GM18520 (cell line): ENCODE data around the gene CFAP45.
A peak's percentile ranks its signal among the peaks of the same experiment; 100 is the strongest.

ENCODE experiments used
- ATAC-seq: cut with Tn5 transposase; IDR thresholded peaks from one replicate; pipeline ENCODE4 v1.9.1; 2021; ENCODE audit not compliant: unreplicated experiment

Gene CFAP45

DNA sequence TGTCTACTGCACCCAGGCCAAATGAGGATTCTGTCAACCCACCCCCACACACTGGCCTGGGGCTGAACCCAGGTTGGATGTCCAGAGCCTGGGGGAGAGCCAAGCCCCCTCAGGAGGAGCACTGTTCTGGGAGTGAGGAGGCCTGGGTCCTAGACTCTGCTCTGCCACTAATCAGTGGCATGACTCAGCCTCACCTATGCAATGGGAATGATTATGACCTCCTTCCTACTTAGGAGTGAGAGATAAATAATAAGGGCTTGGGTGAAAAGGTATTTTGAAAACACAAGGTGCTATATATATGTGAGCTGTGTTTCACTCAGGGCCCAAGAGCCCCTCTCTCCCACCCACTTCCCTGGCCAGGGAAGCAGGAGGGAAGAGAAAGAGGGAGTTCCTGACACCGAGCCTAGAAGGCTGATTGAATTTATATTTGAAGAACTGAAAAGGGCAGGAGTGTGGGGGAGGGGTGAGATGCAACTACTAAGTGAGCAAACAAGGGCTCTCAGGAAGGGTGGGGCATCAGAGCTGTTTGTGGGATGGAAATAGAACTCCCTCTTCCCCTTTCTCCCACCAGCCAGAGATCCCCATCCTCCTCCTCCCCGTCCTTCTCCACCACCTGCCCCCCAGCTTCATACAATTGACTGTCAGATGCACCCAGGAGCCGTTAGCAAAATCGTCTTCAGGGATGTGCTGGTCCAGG lies 37.2 kb upstream of the CFAP45 start:
- no peak for ATAC-seq

DNA sequence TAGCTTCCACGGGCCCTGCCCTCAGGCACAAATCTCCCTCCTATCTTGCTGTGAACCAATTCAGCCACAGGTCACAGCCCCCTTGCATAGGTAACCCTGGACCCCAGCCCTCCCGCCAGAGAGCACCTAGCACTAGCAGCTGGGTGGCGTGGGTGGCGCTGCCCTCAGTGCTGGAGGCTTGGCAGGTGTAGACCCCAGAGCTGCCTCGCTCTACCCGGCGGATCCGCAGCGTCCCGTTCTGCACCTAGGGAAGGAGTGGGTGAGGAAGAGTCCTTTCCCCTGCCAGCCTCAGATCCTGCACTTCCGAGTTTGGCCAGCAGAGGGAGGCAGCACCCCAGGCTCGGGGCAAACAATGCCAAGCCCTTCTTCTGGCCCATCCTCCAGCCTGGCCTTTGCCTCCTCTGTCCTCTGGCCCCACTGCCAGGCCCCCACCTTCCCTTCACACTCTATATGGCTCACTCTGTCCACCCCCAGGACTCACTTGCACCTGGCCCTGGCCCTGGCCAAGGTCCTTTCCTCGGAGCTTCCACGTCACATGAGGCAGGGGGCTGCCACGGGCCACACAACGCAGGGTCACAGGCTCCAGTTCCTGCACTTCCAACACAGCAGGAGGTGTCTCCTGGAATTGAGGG lies 36.4 kb upstream of the CFAP45 start:
- ATAC-seq = no peak

- no peak for ATAC-seq
Observed at GRCh38 chr1:159935719-159936272, 35.8 kb upstream of the CFAP45 start.

- no peak for ATAC-seq
Observed at GRCh38 chr1:159935305-159935704, 35.3 kb upstream of the CFAP45 start.

DNA sequence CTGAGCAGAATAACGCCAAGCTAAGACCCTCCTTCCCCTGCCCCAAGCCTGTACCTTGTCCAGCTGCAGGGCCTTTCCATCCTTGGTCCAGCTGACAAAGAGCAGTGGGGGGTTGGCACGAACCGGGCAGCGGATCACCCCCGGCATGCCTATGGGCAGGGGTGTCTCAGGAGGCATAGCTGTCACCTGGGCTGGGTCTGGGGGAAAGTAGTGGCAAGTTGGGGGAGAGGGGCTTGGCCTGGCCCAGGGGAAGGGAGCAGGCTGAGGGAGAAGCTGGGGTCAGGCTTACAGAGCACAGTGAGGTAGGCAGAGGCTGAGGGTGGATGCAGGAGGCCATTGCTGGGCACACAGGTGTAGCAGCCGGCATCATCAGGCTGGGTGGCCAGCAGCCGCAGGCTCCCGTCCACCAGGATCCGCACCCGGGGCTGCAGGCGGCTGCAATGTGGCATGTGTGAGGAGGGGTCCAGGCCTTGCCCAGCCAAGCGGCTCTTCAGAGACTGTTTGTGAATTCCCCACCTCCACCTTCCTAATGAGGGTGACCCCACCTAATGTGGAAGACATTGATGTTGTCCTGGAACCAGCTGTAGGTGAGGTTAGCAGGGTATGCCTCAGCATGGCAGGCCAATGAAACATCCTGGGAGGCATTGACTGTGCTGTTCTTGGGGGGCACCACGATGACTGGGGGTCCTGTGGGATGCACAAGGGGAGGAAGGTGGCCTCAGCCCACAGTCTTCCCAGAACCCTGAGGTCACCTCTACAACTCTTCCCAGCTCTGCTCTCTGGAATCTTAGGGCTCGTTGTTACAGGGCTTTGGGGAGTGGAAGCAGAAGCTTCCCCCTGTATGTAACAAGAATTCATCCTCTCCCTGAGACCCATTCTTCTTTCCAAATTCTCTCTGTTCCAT lies 34.4 kb upstream of the CFAP45 start:
- no peak for ATAC-seq

GRCh38 chr1:159933347-159933746 lies 33.4 kb upstream of the CFAP45 start:
- no peak for ATAC-seq

DNA sequence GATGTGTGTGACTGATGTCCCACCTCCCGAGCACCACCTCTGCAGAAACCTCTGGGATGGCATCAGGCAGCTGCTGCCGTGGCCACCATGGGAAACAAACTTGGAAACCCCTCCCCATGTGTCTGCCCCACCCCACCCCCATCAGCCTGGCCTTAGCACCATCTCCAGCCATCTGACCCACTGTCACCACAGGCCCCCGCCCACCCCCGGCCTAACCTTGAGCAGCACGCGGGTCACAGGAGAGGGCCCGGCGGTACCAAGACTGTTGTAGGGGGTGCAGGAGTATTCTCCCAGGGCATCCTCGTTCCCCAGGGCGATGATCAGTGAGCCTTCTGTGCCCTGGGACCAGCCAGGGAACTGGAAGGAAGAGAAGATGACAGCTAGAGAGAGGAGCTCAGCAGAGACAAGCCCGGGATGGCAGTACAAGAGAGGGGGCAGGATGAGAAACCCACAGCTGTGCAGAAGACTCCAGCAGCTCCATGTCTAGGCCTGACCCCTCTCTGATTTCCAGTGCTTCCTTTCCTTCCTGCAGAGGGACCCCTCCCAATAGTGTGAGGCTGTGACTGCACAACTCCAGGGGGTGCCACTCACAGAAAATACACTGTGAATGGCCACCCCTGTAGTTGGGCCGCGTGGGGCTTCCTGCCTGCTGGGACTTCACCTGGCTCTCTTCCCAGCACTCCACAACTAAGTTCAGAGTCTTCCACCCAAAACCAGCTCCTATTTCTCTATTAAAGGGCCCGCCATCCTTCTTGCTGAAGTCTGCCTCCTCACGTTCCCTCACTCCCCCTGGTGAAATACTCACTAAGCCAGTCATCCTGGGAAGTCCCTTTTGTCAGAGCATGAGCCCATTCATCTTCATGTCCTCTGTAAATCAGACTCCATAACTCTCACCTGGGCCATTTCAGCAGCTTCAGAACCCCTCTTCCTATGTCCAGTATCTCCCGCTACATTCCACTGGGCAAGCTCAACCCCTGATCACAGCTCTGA lies 32.6 kb upstream of the CFAP45 start:
- ATAC-seq = no peak

DNA sequence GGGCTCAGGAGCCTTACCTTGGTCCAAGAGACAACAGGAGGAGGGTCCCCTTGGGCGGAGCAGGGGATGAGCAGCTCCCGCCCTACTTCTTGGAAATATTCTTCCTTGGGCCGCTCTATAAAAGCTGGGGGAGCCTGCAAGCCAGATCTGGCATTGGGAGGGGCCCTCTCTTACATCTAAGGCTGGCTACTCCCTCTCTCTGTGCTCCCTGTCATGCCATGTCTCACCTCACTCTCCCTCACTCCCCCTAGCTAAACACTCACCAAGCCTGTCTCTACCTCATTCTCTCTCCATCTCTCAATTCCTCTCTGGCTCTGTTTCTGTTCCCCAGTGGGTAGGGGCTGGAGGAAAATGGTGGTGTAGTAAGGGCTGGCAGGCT lies 31.8 kb upstream of the CFAP45 start:
- no peak for ATAC-seq

GRCh38 chr1:159931101-159931794 lies 31.3 kb upstream of the CFAP45 start:
- ATAC-seq = no peak

DNA sequence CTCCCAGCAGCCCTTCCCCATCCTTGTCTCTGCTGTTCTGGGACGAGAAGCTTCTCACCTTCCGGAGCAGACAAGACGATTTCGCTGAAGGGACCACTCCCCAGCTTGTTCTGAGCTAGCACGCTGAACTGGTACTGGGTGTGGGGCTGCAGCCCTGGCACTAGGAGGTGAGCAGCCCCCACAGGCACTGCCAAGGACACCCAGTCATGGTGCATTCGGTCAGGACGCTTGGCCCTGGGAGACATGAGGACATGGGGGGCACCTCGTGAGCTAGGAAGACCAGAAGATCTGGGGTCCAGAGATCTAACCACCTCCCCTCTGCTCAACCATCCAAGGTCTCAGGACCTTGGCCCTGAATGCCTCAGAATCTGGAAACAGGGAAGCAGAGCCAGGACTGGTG lies 30.7 kb upstream of the CFAP45 start:
- no peak for ATAC-seq

- no peak for ATAC-seq
Observed at GRCh38 chr1:159930216-159930615, 30.3 kb upstream of the CFAP45 start.

DNA sequence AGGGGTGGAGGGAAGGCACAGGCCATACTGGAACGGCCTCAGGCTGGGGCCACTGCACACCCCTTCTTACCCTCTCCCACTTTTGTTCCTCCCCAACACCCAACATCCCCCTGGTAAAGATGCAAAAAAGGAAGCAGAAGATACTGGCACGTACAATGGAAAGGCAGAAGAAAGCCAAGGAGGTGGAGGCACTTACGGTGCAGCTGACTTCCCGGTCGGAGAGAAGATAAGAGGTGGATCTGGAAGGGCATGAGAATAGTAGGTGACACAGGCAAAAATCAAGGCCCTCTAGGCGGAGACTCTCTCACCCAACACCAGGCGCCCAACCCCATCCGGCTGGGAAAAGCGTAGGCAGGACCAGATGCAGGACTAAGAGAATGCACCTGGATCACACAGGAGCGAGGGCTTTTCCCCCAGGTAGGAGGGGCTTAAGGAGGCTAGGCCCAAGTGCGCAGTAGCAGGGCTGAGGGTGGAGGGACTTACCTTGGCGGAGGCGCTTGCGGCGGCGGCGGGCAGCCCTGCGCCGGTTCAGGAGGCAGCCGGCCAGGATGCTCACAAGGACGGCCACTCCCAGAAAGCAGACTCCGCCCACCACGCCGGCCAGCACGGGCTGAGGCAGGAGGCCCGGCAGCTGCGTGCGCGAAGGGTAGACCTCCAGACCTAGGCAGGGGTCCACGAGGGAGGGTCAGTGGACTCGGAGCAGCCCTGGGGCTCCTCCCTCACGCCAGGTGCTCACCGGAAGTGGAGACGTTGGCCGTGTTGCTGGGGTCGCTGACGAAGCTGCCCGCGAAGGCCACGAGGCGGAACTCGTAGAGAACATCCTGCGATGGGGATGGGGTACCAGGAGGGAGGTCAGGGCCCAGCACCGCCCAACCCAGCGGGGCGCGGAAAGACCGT lies 29.4 kb upstream of the CFAP45 start:
- ATAC-seq = no peak

GRCh38 chr1:159928491-159929050 lies 28.6 kb upstream of the CFAP45 start:
- no peak for ATAC-seq

DNA sequence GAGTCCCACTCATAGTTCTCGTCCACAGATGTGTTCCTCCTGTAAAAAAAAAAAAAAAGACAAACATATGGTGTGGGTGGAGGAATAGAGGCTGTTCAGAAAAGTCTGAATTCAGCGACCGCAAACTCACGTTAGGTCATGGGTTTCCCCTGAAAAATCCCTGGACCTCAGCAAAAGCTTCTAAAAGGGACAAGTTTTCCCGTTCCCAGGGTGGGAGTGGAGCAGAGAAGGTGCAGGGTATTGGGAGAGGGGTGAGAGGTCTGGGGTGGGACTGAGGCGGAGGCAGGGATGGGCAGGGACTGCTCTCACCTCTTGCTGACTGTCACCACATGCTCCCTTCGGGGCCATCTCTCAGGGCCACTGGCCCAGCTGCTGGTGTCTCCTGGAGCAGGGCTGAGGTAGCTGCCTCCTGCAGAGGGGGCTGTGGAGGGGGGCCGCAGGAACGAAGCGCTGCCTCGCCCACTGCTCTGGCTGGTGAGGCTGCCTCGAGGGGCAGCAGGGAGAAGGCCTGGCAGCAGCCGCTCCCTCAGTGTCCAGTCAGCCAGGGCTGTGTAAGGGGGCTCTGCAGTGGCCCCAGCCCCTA lies 28.0 kb upstream of the CFAP45 start:
- ATAC-seq = no peak

DNA sequence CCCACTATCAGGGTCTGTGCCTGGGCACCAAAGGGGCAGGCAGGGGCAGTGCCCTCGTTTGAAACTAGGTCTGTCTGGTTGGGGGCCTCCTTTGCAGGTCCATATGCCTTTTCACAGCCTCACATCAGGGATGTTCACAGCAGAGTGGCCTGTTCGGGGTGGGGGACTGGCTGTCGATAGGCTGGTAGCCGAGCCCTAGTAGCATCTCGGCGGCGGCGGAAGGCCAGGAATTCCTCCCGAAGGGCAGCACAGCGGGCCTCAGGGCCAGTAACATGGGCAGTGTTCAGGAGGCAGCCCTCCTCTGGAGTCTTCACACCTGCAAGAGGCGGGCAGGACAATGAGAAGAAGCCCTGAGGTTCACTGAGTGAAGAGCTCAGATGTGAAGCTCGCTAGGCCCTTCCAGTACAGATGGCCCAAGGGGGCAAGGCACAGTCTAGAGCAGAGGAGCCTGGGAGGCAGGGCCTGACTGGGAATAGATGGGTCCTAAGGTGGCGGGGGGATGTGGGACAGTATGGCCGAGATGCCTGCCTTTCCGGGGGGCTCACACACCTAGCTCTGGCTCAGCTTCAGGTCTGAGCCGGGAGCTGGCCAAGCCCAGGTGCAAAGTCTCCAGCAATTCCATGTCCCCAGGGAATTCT lies 27.4 kb upstream of the CFAP45 start:
- ATAC-seq = no peak

- ATAC-seq = peak; percentile 0
Observed at GRCh38 chr1:159925719-159926078, 25.7 kb upstream of the CFAP45 start.

DNA sequence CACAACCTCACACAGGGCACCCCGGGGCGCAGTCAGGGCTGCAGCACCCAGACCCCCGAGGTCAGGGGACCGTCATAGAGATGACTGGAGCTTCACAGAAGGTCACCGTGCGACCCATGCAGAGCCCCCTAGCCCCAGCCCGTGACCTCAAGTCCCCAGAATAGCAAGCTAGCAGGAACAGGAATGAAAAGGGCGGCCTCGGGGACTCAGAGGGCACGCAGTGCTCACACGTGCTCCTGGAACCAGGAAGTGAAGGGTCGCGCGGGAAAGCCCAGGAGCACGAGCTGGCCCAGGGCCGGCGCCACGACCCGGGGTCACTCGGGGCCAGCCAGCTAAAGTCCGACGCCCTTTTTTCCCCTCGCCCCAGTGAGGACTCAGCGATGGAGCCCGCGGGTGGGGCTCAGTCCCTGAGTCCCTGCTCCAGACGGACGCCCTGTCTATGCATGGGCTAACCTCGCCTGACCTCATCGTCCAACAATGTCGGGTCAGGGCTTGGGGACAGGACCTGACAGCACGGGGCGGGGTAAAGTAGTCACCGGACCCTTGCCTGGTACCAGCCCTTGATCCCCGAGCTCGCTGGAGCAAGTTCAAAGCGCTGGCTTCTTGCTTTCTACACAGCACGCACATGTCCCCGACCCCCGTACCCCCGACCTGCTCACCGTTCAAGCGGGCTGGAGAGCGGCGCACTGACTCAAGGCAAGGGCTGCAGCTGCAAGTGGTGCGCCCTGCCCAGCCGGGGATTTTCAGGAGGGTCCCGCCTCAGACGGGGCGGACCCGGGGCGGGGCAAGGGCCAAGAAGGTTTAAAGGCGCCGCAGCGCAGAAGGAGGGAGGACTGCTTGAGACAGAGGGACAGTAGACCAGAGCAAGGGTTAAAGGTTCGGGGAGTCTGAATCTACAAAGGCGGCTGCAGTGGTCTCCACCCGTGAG lies 25.1 kb upstream of the CFAP45 start, which contains the start of gene TAGLN2:
Gene TAGLN2 (minus strand): TSS at position 717 of the 928 bp plus-strand sequence. CDS start 4,998 bp downstream, outside the sequence.
- peak; percentile 54 for ATAC-seq
